ENCODE data around the gene FXR2. TPM values are rescaled to one million over a fixed set of nuclear protein-coding genes. Genes with fewer than 3 reads are reported as not detected.

The FXR2 gene
- total RNA-seq, 1 donor from 2014 or later = 42.7 TPM

GRCh38 chr17:7654832-7655540, 40.3 kb upstream of the FXR2 start:
- Mint-ChIP-seq H3K4me1 (peaks cover 45% of the 10 kb centered on the region), H3K4me3 (peak overlapping the region; percentile 61), H3K36me3 (peaks cover 21% of the 10 kb centered on the region), H3K27me3 (ENCODE audit: insufficient read depth, low read depth) (peaks cover 12% of the 10 kb centered on the region), H3K9me3 (no peaks in the 10 kb centered on the region), H3K27ac (no peak overlapping the region)
- no peak overlapping the region for H3K4me2 ChIP-seq
- peaks cover 32% of the 10 kb centered on the region for H3K27me3 ChIP-seq
- no peak overlapping the region for H2AFZ ChIP-seq (replicated peaks)
- H3K9me3 ChIP-seq (ENCODE audit: low read depth) = no peaks in the 10 kb centered on the region
- no peak for TF ChIP-seq EZH2 (IDR thresholded peaks at IDR 0.05)
- no peak for TF ChIP-seq CTCF (IDR thresholded peaks at IDR 0.05)
- TF ChIP-seq EZH2phosphoT487 (IDR thresholded peaks at IDR 0.05) = no peak
- no peak overlapping the region for H3K4me3 ChIP-seq
- H3K79me2 ChIP-seq (ENCODE audit: low read depth) = no peaks in the 10 kb centered on the region
- H3K27ac ChIP-seq = no peak overlapping the region
- peaks cover 44% of the 10 kb centered on the region for H3F3A ChIP-seq (ENCODE audit: low read depth)
- H3K9ac ChIP-seq = no peak overlapping the region
- no peaks in the 10 kb centered on the region for H3K36me3 ChIP-seq
- peaks cover 8% of the 10 kb centered on the region for H3K4me1 ChIP-seq
- no peak for DNase-seq (ENCODE audit: low spot score)
- no peaks in the 10 kb centered on the region for H4K20me1 ChIP-seq (ENCODE audit: low read depth)

- TF ChIP-seq EZH2phosphoT487 (IDR thresholded peaks at IDR 0.05) (no peak), CTCF (IDR thresholded peaks at IDR 0.05) (no peak), EZH2 (IDR thresholded peaks at IDR 0.05) (no peak)
- Histone ChIP-seq H3K4me2 (peak overlapping the region; percentile 98), H3K4me3 (no peak overlapping the region), H3F3A (ENCODE audit: low read depth) (peaks cover 44% of the 10 kb centered on the region), H3K4me1 (peaks cover 8% of the 10 kb centered on the region), H3K79me2 (ENCODE audit: low read depth) (no peaks in the 10 kb centered on the region), H3K9me3 (ENCODE audit: low read depth) (no peaks in the 10 kb centered on the region), H2AFZ (replicated peaks) (no peak overlapping the region), H3K27ac (no peak overlapping the region), H3K9ac (no peak overlapping the region), H3K27me3 (peaks cover 37% of the 10 kb centered on the region), H4K20me1 (ENCODE audit: low read depth) (no peaks in the 10 kb centered on the region), H3K36me3 (no peaks in the 10 kb centered on the region)
- no peak for DNase-seq (ENCODE audit: low spot score)
- no peak overlapping the region for H3K27ac Mint-ChIP-seq
- H3K9me3 Mint-ChIP-seq = no peaks in the 10 kb centered on the region
- H3K36me3 Mint-ChIP-seq = peaks cover 17% of the 10 kb centered on the region
- H3K4me3 Mint-ChIP-seq = peak overlapping the region; percentile 91
- H3K4me1 Mint-ChIP-seq = peaks cover 44% of the 10 kb centered on the region
- peaks cover 16% of the 10 kb centered on the region for H3K27me3 Mint-ChIP-seq (ENCODE audit: insufficient read depth, low read depth)
Measured at GRCh38 chr17:7652388-7653356, 38.0 kb upstream of the FXR2 start.

DNA sequence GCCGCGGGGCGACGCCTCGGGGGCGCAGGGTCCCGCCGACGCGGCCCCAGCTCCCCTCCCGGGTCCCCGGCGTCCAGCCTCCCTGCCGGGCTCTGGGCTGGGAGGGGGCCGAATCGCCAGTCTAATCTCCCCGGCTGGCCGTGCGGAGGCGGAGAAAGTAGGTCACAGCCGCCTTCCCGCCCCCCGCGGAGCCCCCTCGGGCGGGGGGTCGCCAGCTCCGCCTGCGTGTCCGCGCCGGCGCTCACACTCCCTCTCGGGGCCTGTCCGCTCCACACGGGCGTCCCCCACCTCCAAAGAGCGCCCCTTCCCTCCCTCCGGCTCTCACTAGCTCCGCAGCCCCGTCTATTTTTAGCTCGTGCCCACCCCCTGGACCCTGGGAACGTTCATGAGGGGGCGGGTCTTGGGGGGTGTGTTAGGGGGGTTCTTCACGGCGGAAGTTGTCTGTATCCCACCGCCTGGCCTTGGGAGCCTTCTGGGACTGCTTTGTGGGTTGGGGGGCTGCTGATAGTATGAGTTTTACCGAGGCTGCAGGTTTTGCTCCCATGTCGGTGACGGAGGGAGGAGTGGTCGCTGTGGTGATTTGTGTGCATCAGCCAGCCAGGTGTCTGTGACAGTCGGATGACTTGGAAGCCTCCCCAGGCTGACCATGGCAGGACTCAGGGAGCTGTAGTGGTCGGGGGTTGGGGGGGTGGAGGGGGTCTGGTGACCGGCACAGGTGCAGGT, 37.1 kb upstream of the FXR2 start:
- TF ChIP-seq EZH2 (IDR thresholded peaks at IDR 0.05) = no peak
- TF ChIP-seq EZH2phosphoT487 (IDR thresholded peaks at IDR 0.05) = no peak
- peak; percentile 10 for TF ChIP-seq CTCF (IDR thresholded peaks at IDR 0.05)
- H3F3A ChIP-seq (ENCODE audit: low read depth) = peaks cover 36% of the 10 kb centered on the region
- H3K4me1 ChIP-seq = peaks cover 1% of the 10 kb centered on the region
- H3K79me2 ChIP-seq (ENCODE audit: low read depth) = no peaks in the 10 kb centered on the region
- H3K4me3 ChIP-seq = peak overlapping the region; percentile 78
- peaks cover 17% of the 10 kb centered on the region for H3K36me3 Mint-ChIP-seq
- no peak overlapping the region for H3K9ac ChIP-seq
- H3K9me3 Mint-ChIP-seq = no peaks in the 10 kb centered on the region
- H3K4me3 Mint-ChIP-seq = peak overlapping the region; percentile 91
- peaks cover 37% of the 10 kb centered on the region for H3K27me3 ChIP-seq
- peak overlapping the region; percentile 69 for H3K27ac Mint-ChIP-seq
- peaks cover 37% of the 10 kb centered on the region for H3K4me1 Mint-ChIP-seq
- H4K20me1 ChIP-seq (ENCODE audit: low read depth) = no peaks in the 10 kb centered on the region
- peak; percentile 70 for DNase-seq (ENCODE audit: low spot score)
- H2AFZ ChIP-seq (replicated peaks) = peak overlapping the region; percentile 55
- H3K27me3 Mint-ChIP-seq (ENCODE audit: insufficient read depth, low read depth) = peaks cover 16% of the 10 kb centered on the region
- H3K36me3 ChIP-seq = no peaks in the 10 kb centered on the region
- H3K4me2 ChIP-seq = peak overlapping the region; percentile 98
- H3K27ac ChIP-seq = no peak overlapping the region
- H3K9me3 ChIP-seq (ENCODE audit: low read depth) = no peaks in the 10 kb centered on the region
